Right lobe of liver (tissue), 6 donors: Measurements from ENCODE around the gene ITM2C. TPM values are rescaled to one million over a fixed set of nuclear protein-coding genes. Genes with fewer than 3 reads are reported as not detected.

ENCODE experiments used
- ATAC-seq, 4 donors: fragments of 200-7000 bp; cut with Tn5 transposase; one replicate each; pipeline ENCODE4 v1.9.1; 2020; ENCODE audit warnings: mild to moderate bottlenecking in 4 of 4, moderate library complexity in 4 of 4
- DNase-seq, 3 donors: peaks; one replicate each; pipeline ENCODE4 v3.0.0-alpha.2; 2020
- H3K27ac ChIP-seq, 3 donors: fragments of 200-600 bp; one replicate each; pipeline ENCODE4 v1.8.0; 2022
- H3K27me3 ChIP-seq, 2 donors: fragments of 200-600 bp; one replicate each; pipeline ENCODE4 v1.8.0; 2022
- H3K36me3 ChIP-seq, 4 donors: fragments of 200-600 bp; sonication (generic) in 1 of 4; one replicate each; pipeline versions ENCODE4 v1.5.1 to v1.8.0; 2017 to 2022; ENCODE audit warnings: control low read depth in 1 of 4
- H3K4me1 ChIP-seq, 4 donors: fragments of 200-600 bp; sonication (generic) in 1 of 4; one replicate each; pipeline versions ENCODE4 v1.5.1 to v1.8.0; 2017 to 2022; ENCODE audit warnings: control low read depth in 1 of 4
- H3K4me3 ChIP-seq, 3 donors: fragments of 200-600 bp; one replicate each; pipeline ENCODE4 v1.8.0; 2022
- H3K9me3 ChIP-seq, 4 donors: fragments of 200-600 bp; sonication (generic) in 1 of 4; one replicate each; pipeline versions ENCODE4 v1.5.1 to v1.8.0; 2017 to 2022; ENCODE audit warnings: control low read depth in 1 of 4
- CTCF ChIP-seq, 4 donors: fragments of 200-600 bp in 3 of 4; fragments of 450-650 bp in 1 of 4; IDR thresholded peaks; one replicate each; pipeline versions ENCODE4 v1.5.1 to v1.8.0; 2016 to 2022; ENCODE audit warnings: antibody characterized with exemption in 4 of 4, mild to moderate bottlenecking in 2 of 4
- POLR2A ChIP-seq: fragments of 450-650 bp; IDR thresholded peaks from one replicate; pipeline ENCODE4 v1.6.1; 2017; ENCODE audit warnings: antibody characterized with exemption, mild to moderate bottlenecking
- WGBS: methylation state at CpG from one replicate; pipeline ENCODE4 v1.1.6; 2018; ENCODE audit warnings: low coverage, low lambda C conversion rate; ENCODE audit not compliant: insufficient coverage; ENCODE audit errors: missing lambda C conversion rate; 5-methylcytosine and 5-hydroxymethylcytosine counted together
- intact Hi-C, 2 donors: fragments of 100-400 bp; cut with DNase I; formaldehyde crosslinking; loops; one replicate each; pipeline versions ENCODE4 v1.11.2 to v1.14.1; 2022
- total RNA-seq, 6 experiments: library from RNA; depleted of rRNA in 2 of 6; stranded (reverse); fragments of >200 nt in 2 of 6; fragmentation: NEBNext Ultra II Directional in 3 of 6; extraction: Animal tissue kit (Norgen Biotek cat#: 25700) in 3 of 6; gene quantifications; one replicate each; pipeline versions ENCODE4 v1.1.0 to v1.2.4, GENCODE V29; 2016 to 2023
- donor health status: DM: no; HTN: yes; CAD: no.
- donor health status: DM: no; HTN: no; CAD: no.
- donor health status: DM: no; HTN: no; CAD: no.
- donor health status: DM: no; HTN: yes; CAD: no.
- donor health status: DM: no; HTN: yes; CAD: no.

ITM2C gene
- total RNA-seq, 6 experiments from 2014 or later = 11.1 to 26.9 (median 24.2) TPM

GRCh38 chr2:230821261-230821990 is 43.3 kb upstream of the ITM2C start:
- intact Hi-C loops = loop anchor here in 1 of 2 donors (10.0 kb wide), 1 partner anchor 163 kb away; no protein-coding TSS in a partner anchor
- ATAC-seq (no peak), DNase-seq (no peak)
- Histone ChIP-seq H3K4me3 (no peak overlapping the region), H3K36me3 (peaks cover 0 to 18% (median 4%) of the 10 kb centered on the region in 4 donors), H3K4me1 (no peaks in the 10 kb centered on the region), H3K27me3 (no peaks in the 10 kb centered on the region), H3K27ac (no peak overlapping the region), H3K9me3 (no peaks in the 10 kb centered on the region)
- 82% methylated on average over 15 of the region's 18 CpGs for WGBS
- TF ChIP-seq POLR2A (no peak), CTCF (IDR thresholded peaks at IDR 0.05) (no peak)

GRCh38 chr2:230821991-230822520 is 42.7 kb upstream of the ITM2C start:
- no peak for DNase-seq
- no peaks in the 10 kb centered on the region for H3K9me3 ChIP-seq
- WGBS = 57% methylated on average over 1 of the region's 13 CpGs
- H3K27ac ChIP-seq = no peak overlapping the region
- no peak overlapping the region for H3K4me3 ChIP-seq
- peaks cover 0 to 18% (median 4%) of the 10 kb centered on the region in 4 donors for H3K36me3 ChIP-seq
- no peaks in the 10 kb centered on the region for H3K27me3 ChIP-seq
- TF ChIP-seq POLR2A (no peak), CTCF (IDR thresholded peaks at IDR 0.05) (no peak)
- ATAC-seq = peak in 1 of 4 donors; percentile 8
- intact Hi-C loops = loop anchor here in 1 of 2 donors (10.0 kb wide), 1 partner anchor 163 kb away; no protein-coding TSS in a partner anchor
- no peaks in the 10 kb centered on the region for H3K4me1 ChIP-seq

GRCh38 chr2:230823264-230823964 is 41.3 kb upstream of the ITM2C start:
- peak in 1 of 4 donors; percentile 12 for ATAC-seq
- intact Hi-C loops = loop anchor here in 1 of 2 donors (10.0 kb wide), 1 partner anchor 161 kb away; no protein-coding TSS in a partner anchor

More at GRCh38 chr2:230823264-230823964, 41.3 kb upstream of the ITM2C start:
- WGBS = 51% methylated on average over 5 of the region's 10 CpGs
- Histone ChIP-seq H3K27me3 (no peaks in the 10 kb centered on the region), H3K27ac (no peak overlapping the region), H3K4me3 (no peak overlapping the region), H3K9me3 (no peaks in the 10 kb centered on the region), H3K4me1 (peaks cover 0 to 6% (median 0%) of the 10 kb centered on the region in 4 donors), H3K36me3 (peaks cover 0 to 8% (median 3%) of the 10 kb centered on the region in 4 donors)
- no peak for DNase-seq
- TF ChIP-seq CTCF (IDR thresholded peaks at IDR 0.05) (no peak), POLR2A (no peak)
